ENCODE data around the gene CDH2.

GRCh38 chr18:27922780-27923179 is 254.2 kb downstream of the CDH2 start:
- no peak for TF ChIP-seq CTCF (IDR thresholded peaks at IDR 0.05; ENCODE audit: insufficient read depth, low read depth, low read length)
- TF ChIP-seq EZH2 (IDR thresholded peaks at IDR 0.05; ENCODE audit: insufficient read depth, low read length) = no peak
